ENCODE measurements around the gene COL4A2.

COL4A2 gene

DNA sequence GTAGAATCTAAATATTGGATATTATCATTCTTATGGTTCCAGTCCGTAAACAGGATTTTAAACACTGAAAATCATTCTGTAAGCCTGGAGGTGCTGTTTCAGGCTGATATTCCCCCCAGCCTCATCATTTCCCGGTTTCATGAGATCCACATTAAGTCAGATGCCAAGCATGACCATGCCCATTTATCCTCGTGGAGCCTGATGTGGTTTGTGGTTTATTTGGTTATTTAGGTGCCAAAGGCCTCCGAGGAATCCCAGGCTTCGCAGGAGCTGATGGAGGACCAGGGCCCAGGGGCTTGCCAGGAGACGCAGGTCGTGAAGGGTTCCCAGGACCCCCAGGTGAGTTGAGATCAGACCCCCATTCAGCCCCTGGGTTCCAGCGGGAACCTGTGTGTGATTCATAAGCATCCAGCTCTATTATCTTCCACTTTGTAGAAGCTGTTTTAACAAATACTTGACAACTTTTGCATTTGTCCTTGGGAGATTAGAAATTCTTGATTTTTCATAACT is 162.0 kb downstream of the COL4A2 start:
- DNase-seq (ENCODE audit: low read depth in 3 of 3, low spot score in 1 of 3) = no peak

DNA sequence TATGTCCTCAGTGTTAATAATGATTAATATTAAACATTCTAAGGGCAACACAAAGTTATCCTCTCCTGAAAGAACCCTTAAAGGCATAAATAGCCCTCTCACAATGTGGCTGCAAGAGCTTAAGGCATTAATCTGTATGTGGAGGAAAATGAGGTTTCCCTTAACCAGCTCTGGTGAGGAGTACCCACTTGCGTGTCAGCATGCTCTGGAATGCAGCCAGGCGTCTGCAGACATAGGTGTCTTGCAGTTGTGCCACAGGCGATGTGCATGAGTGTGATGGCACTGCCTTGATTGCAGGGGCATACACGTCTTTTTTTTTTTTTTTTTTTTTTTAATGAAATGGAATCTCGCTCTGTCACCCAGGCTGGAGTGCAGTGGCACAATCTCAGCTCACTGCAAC is 162.5 kb downstream of the COL4A2 start:
- no peak for DNase-seq (ENCODE audit: low read depth in 3 of 3, low spot score in 1 of 3)

- DNase-seq (ENCODE audit: low read depth in 3 of 3, low spot score in 1 of 3) = no peak
Measured at GRCh38 chr13:110470272-110471009, 163.4 kb downstream of the COL4A2 start.

- DNase-seq (ENCODE audit: low read depth in 3 of 3, low spot score in 1 of 3) = no peak
Measured at GRCh38 chr13:110471156-110471832, 164.2 kb downstream of the COL4A2 start.

GRCh38 chr13:110471833-110472162 is 164.7 kb downstream of the COL4A2 start:
- DNase-seq (ENCODE audit: low read depth in 3 of 3, low spot score in 1 of 3) = no peak

- no peak for DNase-seq (ENCODE audit: low read depth in 3 of 3, low spot score in 1 of 3)
Measured at GRCh38 chr13:110472904-110473563, 165.9 kb downstream of the COL4A2 start.

DNA sequence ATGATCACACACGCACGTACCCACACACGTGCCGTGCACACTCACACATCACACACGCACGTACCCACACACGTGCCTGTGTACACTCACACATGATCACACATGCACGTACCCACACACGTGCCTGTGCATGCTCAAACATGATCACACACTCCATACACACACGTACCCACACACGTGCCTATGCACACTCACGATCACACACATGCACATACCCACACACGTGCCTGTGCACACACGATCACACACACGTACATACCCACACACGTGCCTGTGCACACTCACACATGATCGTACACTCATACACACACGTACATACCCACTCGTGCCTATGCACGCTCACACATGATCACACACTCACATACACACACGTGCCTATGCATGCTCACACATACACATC is 167.6 kb downstream of the COL4A2 start:
- no peak for DNase-seq (ENCODE audit: low read depth in 3 of 3, low spot score in 1 of 3)

GRCh38 chr13:110475117-110475516 is 168.0 kb downstream of the COL4A2 start:
- no peak for DNase-seq (ENCODE audit: low read depth in 3 of 3, low spot score in 1 of 3)

DNA sequence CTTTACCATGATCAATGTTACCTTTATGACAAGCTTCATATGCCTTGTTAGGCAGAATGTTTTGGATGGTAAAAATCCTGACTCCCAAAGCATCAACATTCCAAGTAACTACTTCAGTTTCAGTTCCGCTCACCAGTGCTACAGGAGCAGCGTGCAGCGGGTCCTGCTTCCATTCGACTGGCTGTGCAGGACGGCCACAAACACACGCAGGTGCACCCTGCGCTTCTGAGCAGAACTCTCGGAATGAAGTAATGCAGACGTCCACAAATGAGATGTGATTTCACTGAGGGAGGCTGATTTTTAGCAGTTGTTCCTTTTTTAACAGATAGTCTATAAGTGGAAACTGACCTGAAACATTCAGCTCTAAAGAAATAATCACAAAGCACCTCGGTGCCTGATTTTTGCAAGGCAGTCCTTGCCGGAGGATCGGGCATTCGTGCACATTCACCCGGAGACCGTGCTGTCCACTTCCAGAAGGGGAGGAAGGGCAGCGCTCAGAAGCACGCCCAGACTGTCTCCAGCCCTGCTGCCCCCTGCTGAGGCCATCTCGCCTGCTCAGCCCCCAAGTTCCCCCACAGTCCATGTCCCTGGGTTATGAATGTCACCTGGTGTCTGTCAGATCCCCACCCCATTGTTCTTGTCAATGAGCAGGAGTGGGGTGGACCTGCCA is 168.6 kb downstream of the COL4A2 start:
- no peak for DNase-seq (ENCODE audit: low read depth in 3 of 3, low spot score in 1 of 3)

GRCh38 chr13:110476220-110476617 is 169.1 kb downstream of the COL4A2 start:
- DNase-seq (ENCODE audit: low read depth in 3 of 3, low spot score in 1 of 3) = no peak

DNA sequence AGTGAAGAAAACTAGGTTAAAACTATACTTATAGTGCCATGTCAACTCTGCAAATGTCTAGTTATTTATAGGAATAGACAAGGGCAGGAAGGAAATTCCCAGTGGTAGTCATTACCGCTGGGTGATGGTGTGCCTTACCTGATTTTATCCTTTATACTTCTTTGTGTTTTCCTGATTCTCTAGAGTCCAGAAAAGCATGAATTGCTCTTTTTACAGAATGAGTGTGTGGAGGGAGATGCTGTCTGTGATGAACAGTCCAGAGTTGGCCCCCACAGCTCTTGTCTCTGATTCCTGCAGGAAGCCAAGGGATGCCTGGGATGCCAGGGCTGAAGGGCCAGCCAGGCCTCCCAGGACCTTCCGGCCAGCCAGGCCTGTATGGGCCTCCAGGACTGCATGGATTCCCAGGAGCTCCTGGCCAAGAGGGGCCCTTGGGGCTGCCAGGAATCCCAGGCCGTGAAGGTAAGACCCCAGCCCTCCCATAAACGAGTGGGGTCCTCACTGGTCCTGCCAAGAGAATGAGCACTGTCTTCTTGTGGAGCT is 170.7 kb downstream of the COL4A2 start:
- no peak for DNase-seq (ENCODE audit: low read depth in 3 of 3, low spot score in 1 of 3)

GRCh38 chr13:110478405-110479214 is 171.5 kb downstream of the COL4A2 start:
- DNase-seq (ENCODE audit: low read depth in 3 of 3, low spot score in 1 of 3) = no peak

- no peak for DNase-seq (ENCODE audit: low read depth in 3 of 3, low spot score in 1 of 3)
Measured at GRCh38 chr13:110479215-110479545, 172.1 kb downstream of the COL4A2 start.

GRCh38 chr13:110479648-110480047 is 172.6 kb downstream of the COL4A2 start:
- DNase-seq (ENCODE audit: low read depth in 3 of 3, low spot score in 1 of 3) = no peak

GRCh38 chr13:110480161-110480560 is 173.1 kb downstream of the COL4A2 start:
- no peak for DNase-seq (ENCODE audit: low read depth in 3 of 3, low spot score in 1 of 3)

DNA sequence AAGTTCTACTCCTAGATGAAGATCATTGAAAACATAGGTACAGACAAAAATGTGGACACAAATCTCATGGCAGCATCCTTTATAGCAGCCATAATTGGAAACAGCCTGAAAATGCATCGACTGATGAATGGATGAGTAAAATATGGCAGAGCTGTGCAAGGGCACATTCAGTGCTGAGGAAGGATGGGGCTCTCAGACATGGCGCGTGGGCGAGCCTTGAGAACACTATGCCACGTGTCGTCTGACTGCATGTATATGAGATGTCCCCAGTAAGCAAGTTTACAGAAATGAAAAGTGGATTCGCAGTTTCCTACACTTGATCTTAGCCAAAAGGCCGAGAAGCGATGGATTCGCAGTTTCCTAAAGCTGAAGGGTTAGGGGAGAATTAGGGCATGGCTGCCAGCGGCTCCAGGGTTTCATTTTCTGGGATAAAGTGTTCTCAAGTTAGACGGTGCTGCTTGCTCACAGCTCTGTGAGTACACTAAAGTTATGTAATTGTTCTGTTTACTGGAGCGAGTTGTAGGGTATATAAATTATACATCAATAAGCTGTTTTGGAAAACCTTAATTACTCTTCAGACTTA is 176.4 kb downstream of the COL4A2 start:
- no peak for DNase-seq (ENCODE audit: low read depth in 3 of 3, low spot score in 1 of 3)

DNA sequence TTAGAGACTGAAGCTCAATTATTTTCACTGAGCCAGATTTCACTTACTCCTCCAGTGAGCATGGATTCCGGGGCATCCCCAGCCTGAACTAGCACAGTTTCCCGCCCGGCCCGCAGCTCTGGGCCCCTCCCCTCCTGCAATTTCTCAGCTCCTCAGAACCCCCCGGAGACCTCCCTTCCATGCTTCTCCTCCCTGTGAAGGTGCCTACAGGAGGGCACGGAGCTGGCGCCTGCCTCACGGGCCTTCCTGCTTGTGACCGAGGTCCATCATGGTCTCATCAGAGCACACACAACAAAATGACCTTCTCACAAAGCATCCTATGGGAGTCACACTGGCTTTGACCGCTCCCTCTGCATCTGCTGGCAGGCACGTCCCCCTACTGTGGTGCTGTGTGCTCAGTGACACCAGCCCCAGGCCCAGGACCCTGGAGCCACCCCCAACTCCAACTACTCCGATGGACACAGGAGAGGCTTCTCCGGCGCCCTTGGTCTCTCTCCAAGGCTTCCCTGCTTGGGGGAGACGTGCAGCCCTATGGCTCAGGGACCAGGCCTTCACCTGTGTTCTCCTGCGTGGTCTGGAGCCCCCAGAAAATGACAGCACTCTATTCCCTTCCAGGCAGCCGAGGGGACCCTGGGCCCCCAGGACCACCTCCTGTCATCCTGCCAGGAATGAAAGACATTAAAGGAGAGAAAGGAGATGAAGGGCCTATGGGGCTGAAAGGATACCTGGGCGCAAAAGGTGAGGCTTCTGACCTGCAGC is 177.4 kb downstream of the COL4A2 start:
- DNase-seq (ENCODE audit: low read depth in 3 of 3, low spot score in 1 of 3) = no peak

DNA sequence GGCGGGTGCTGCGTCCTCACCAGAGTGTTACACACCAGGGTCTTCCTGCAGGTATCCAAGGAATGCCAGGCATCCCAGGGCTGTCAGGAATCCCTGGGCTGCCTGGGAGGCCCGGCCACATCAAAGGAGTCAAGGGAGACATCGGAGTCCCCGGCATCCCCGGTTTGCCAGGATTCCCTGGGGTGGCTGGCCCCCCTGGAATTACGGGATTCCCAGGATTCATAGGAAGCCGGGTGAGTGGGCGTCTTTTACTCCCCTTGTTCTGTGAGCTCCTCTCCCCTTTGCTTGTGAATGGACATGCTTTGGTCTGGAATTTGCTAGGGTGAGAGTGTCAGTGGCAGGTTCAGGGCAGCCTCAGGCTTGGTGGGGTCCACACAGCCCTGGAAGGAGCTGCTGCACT is 178.5 kb downstream of the COL4A2 start:
- DNase-seq (ENCODE audit: low read depth in 3 of 3, low spot score in 1 of 3) = no peak

DNA sequence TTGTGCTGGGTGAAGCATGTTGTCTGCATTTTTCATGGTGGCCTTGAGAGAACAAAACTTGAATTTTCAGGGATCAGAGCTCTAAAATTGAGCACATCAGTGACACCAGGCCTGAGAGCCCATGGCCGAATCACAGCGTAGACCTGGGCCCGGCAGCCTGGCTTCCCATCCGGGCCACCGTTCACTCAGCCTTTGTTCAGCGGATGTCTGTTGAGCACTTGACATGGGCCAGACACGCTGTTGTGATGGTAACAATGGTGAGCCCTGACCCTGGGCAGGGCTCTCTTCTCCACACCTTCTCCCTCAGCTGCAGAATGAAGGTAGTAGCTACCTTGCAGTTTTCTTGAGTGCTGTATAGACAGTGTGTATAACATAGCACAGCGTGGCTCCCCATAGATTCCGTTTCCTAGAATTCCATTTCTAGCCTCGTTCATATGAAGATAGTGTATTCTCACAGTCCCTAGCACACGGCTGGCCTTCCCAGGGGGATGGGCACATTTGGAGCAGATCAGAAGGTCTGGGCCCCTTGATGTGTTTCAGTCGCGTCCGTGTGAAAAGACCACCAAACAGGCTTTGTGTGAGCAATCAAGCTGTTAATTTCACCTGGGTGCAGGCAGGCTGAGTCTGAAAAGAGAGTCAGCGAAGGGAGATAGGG is 179.1 kb downstream of the COL4A2 start:
- DNase-seq (ENCODE audit: low read depth in 3 of 3, low spot score in 1 of 3) = no peak

Data from stimulated activated CD4-positive, alpha-beta T cell treated with anti-CD3 and anti-CD28 coated beads, TNF-alpha, amount 100 ng/mL, for 1 hour (primary cell).